HEK293 (cell line): ENCODE measurements around the gene NTN5.

Experiments
- EGR2 ChIP-seq: fragments of 450-650 bp; formaldehyde crosslinking; IDR thresholded peaks from 2 replicates; pipeline ENCODE4 v1.5.1; 2016; ENCODE audit warnings: low read depth, missing biosample characterization, missing genetic modification characterization
- HOXA7 ChIP-seq: sonication (generic); formaldehyde crosslinking; IDR thresholded peaks from 2 replicates; pipeline ENCODE4 v1.8.1; 2022; ENCODE audit warnings: missing genetic modification reagents, borderline replicate concordance
- HOXC10 ChIP-seq: sonication (generic); formaldehyde crosslinking; IDR thresholded peaks from 2 replicates; pipeline ENCODE4 v1.8.1; 2023; ENCODE audit warnings: mild to moderate bottlenecking, missing genetic modification reagents
- KLF1 ChIP-seq: fragments of 450-650 bp; formaldehyde crosslinking; IDR thresholded peaks from 2 replicates; pipeline ENCODE4 v1.5.1; 2016; ENCODE audit warnings: missing biosample characterization, missing genetic modification characterization
- KLF9 ChIP-seq: fragments of 450-650 bp; formaldehyde crosslinking; IDR thresholded peaks from 2 replicates; pipeline ENCODE4 v1.5.1; 2016; ENCODE audit warnings: missing biosample characterization, missing genetic modification characterization, low read depth
- OVOL3 ChIP-seq: fragments of 450-650 bp; formaldehyde crosslinking; IDR thresholded peaks from 2 replicates; pipeline ENCODE4 v1.5.1; 2016; ENCODE audit warnings: missing biosample characterization, missing genetic modification characterization
- PBX3 ChIP-seq: sonication (generic); formaldehyde crosslinking; IDR thresholded peaks from 2 replicates; pipeline ENCODE4 v1.8.1; 2022; ENCODE audit warnings: mild to moderate bottlenecking, moderate library complexity, missing genetic modification reagents
- YY1 ChIP-seq: fragments of 450-650 bp; formaldehyde crosslinking; IDR thresholded peaks from 2 replicates; pipeline ENCODE4 v1.5.1; 2018; ENCODE audit warnings: missing biosample characterization, missing genetic modification characterization
- ZBTB10 ChIP-seq: fragments of 450-650 bp; formaldehyde crosslinking; IDR thresholded peaks from 2 replicates; pipeline ENCODE4 v1.5.1; 2016; ENCODE audit warnings: missing biosample characterization, missing genetic modification characterization
- ZBTB20 ChIP-seq: fragments of 450-650 bp; formaldehyde crosslinking; IDR thresholded peaks from 2 replicates; pipeline ENCODE4 v1.5.1; 2016; ENCODE audit warnings: missing biosample characterization, missing genetic modification characterization
- ZBTB21 ChIP-seq: fragments of 450-650 bp; formaldehyde crosslinking; IDR thresholded peaks from 2 replicates; pipeline ENCODE4 v1.5.1; 2017; ENCODE audit warnings: missing biosample characterization, missing genetic modification characterization
- ZFHX2 ChIP-seq: fragments of 450-650 bp; formaldehyde crosslinking; conservative IDR thresholded peaks from 2 replicates; pipeline ENCODE4 v1.5.1; 2016; ENCODE audit warnings: missing biosample characterization, missing genetic modification characterization
- ZNF138 ChIP-seq: fragments of 450-650 bp; formaldehyde crosslinking; IDR thresholded peaks from 2 replicates; pipeline ENCODE4 v1.5.1; 2016; ENCODE audit warnings: missing biosample characterization, missing genetic modification characterization, borderline replicate concordance
- ZNF2 ChIP-seq: fragments of 450-650 bp; formaldehyde crosslinking; IDR thresholded peaks from 2 replicates; pipeline ENCODE4 v1.5.1; 2016; ENCODE audit warnings: missing biosample characterization, missing genetic modification characterization
- ZNF248 ChIP-seq: fragments of 450-650 bp; formaldehyde crosslinking; IDR thresholded peaks from 2 replicates; pipeline ENCODE4 v1.5.1; 2017; ENCODE audit warnings: missing biosample characterization, missing genetic modification characterization
- ZNF335 ChIP-seq: fragments of 450-650 bp; formaldehyde crosslinking; conservative IDR thresholded peaks from 2 replicates; pipeline ENCODE4 v1.5.1; 2016; ENCODE audit warnings: missing biosample characterization, missing genetic modification characterization
- ZNF366 ChIP-seq: fragments of 450-650 bp; formaldehyde crosslinking; conservative IDR thresholded peaks from 2 replicates; pipeline ENCODE4 v1.5.1; 2016; ENCODE audit warnings: missing biosample characterization, missing genetic modification characterization
- ZNF394 ChIP-seq: fragments of 450-650 bp; formaldehyde crosslinking; IDR thresholded peaks from 2 replicates; pipeline ENCODE4 v1.5.1; 2016; ENCODE audit warnings: missing biosample characterization, missing genetic modification characterization, mild to moderate bottlenecking, moderate library complexity, borderline replicate concordance
- ZNF433 ChIP-seq: fragments of 450-650 bp; formaldehyde crosslinking; IDR thresholded peaks from 2 replicates; pipeline ENCODE4 v1.5.1; 2016; ENCODE audit warnings: missing biosample characterization, missing genetic modification characterization, low read depth
- ZNF449 ChIP-seq: fragments of 450-650 bp; formaldehyde crosslinking; IDR thresholded peaks from 2 replicates; pipeline ENCODE4 v1.5.1; 2017; ENCODE audit warnings: missing biosample characterization, mild to moderate bottlenecking, missing genetic modification characterization, moderate library complexity
- ZNF513 ChIP-seq: fragments of 450-650 bp; IDR thresholded peaks from 2 replicates; pipeline ENCODE4 v1.5.1; 2018; ENCODE audit warnings: missing biosample characterization, missing genetic modification characterization
- ZNF555 ChIP-seq: fragments of 450-650 bp; formaldehyde crosslinking; conservative IDR thresholded peaks from 2 replicates; pipeline ENCODE4 v1.5.1; 2017; ENCODE audit warnings: missing biosample characterization, mild to moderate bottlenecking, missing genetic modification characterization, inconsistent platforms
- ZNF571 ChIP-seq: fragments of 450-650 bp; formaldehyde crosslinking; IDR thresholded peaks from 2 replicates; pipeline ENCODE4 v1.5.0; 2017; ENCODE audit warnings: missing biosample characterization, missing genetic modification characterization
- ZNF600 ChIP-seq: fragments of 450-650 bp; formaldehyde crosslinking; IDR thresholded peaks from 2 replicates; pipeline ENCODE4 v1.5.1; 2016; ENCODE audit warnings: missing biosample characterization, missing genetic modification characterization
- ZNF610 ChIP-seq: fragments of 450-650 bp; formaldehyde crosslinking; IDR thresholded peaks from 2 replicates; pipeline ENCODE4 v1.5.1; 2016; ENCODE audit warnings: missing biosample characterization, missing genetic modification characterization, borderline replicate concordance
- ZNF621 ChIP-seq: fragments of 450-650 bp; formaldehyde crosslinking; IDR thresholded peaks from 2 replicates; pipeline ENCODE4 v1.5.1; 2017; ENCODE audit warnings: missing biosample characterization, missing genetic modification characterization
- ZNF623 ChIP-seq: fragments of 450-650 bp; formaldehyde crosslinking; IDR thresholded peaks from 2 replicates; pipeline ENCODE4 v1.5.1; 2016; ENCODE audit warnings: missing biosample characterization, missing genetic modification characterization
- ZNF624 ChIP-seq: fragments of 450-650 bp; formaldehyde crosslinking; IDR thresholded peaks from 2 replicates; pipeline ENCODE4 v1.5.1; 2017; ENCODE audit warnings: missing biosample characterization, missing genetic modification characterization
- ZNF626 ChIP-seq: fragments of 450-650 bp; sonication (Bioruptor Pico); formaldehyde crosslinking; IDR thresholded peaks from 2 replicates; pipeline ENCODE4 v1.5.1; 2018; ENCODE audit warnings: missing biosample characterization, missing genetic modification characterization, inconsistent platforms
- ZNF654 ChIP-seq: fragments of 450-650 bp; formaldehyde crosslinking; IDR thresholded peaks from 2 replicates; pipeline ENCODE4 v1.5.1; 2016; ENCODE audit warnings: low read depth, missing biosample characterization, missing genetic modification characterization
- ZNF664 ChIP-seq: fragments of 450-650 bp; formaldehyde crosslinking; IDR thresholded peaks from 2 replicates; pipeline ENCODE4 v1.5.1; 2016; ENCODE audit warnings: missing biosample characterization, missing genetic modification characterization
- ZNF792 ChIP-seq: fragments of 450-650 bp; formaldehyde crosslinking; IDR thresholded peaks from 2 replicates; pipeline ENCODE4 v1.5.1; 2016; ENCODE audit warnings: missing biosample characterization, missing genetic modification characterization
- TF ChIP-seq, protein P1 (sequence below): fragments of 450-650 bp; formaldehyde crosslinking; IDR thresholded peaks from 2 replicates; pipeline ENCODE4 v1.5.1; 2017; ENCODE audit warnings: missing biosample characterization, missing genetic modification characterization

The NTN5 gene

DNA sequence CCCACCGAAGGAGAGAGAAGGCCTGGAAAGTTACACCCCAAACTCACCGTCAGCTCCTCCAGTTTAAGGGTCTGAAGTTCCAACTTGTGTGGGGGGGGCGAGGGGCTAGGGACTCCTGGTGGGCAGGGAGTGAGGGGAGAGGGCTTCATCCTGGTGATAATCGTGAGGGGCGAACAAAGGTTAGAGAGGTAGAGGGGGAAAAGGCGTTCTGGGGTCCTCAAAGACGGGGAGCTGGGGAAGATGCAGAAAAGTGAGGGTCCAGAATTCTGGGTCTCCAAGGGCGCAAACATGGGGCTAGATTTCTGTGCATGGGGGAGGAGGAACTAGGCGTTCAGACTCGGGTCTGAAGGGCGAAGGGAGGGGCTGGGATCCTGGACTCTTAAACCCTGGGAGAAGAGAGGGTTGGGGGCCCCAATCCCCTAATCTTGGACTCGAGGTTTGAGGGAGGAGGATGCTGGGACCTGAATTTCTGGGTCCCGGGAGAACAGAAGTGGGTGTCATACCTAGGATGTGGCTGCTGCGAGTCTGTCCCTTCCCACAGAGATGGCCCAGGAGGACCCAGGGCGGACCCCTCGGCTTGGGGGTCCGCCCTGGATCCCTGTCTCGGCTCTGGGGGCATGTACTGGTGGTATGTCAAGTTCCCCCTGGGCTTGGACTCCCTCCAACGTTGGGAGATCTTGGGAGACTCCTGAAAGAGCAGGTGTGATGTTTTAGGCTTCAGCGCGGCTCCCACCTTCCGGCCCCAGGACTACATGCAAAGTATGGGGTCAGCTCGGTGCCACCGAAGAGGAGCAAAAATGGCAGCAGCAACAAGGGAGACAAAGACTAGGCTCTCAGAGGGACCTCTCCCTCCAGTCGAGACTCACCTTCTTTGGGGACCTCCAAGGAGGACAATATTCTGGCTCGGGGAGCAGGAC lies 42.2 kb upstream of the NTN5 start (continued):
- TF ChIP-seq, protein P1, sequence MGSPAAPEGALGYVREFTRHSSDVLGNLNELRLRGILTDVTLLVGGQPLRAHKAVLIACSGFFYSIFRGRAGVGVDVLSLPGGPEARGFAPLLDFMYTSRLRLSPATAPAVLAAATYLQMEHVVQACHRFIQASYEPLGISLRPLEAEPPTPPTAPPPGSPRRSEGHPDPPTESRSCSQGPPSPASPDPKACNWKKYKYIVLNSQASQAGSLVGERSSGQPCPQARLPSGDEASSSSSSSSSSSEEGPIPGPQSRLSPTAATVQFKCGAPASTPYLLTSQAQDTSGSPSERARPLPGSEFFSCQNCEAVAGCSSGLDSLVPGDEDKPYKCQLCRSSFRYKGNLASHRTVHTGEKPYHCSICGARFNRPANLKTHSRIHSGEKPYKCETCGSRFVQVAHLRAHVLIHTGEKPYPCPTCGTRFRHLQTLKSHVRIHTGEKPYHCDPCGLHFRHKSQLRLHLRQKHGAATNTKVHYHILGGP (tag by site-specific recombination) = no peak
- TF ChIP-seq ZNF623 (tag by site-specific recombination) = 0 out of 2 replicates have a peak, but pooled peaks have one; percentile 12
- TF ChIP-seq ZNF366 = 0 out of 2 replicates have a peak, but pooled peaks have one; percentile 12
- no peak for TF ChIP-seq ZNF600 (tag by site-specific recombination)
- TF ChIP-seq ZNF433 (tag by site-specific recombination) = no peak
- TF ChIP-seq ZFHX2 (tag by site-specific recombination) = peak; percentile 14; the same call in 1 of the 2 replicates
- no peak for TF ChIP-seq ZNF513 (tag by site-specific recombination)
- TF ChIP-seq ZNF621 (tag by site-specific recombination) = no peak
- TF ChIP-seq ZBTB10 (tag by site-specific recombination) = peak; percentile 71; the same call in 1 of the 2 replicates
- peak; percentile 19; the same call in 1 of the 2 replicates for TF ChIP-seq ZBTB20 (tag by site-specific recombination)
- TF ChIP-seq ZNF2 = no peak
- peak; percentile 29; the same call in 1 of the 2 replicates for TF ChIP-seq ZNF394 (tag by site-specific recombination)
- no peak for TF ChIP-seq HOXA7 (CRISPR knock-in tag)
- no peak for TF ChIP-seq OVOL3 (tag by site-specific recombination)
- no peak for TF ChIP-seq YY1 (tag by site-specific recombination)
- no peak for TF ChIP-seq ZNF248 (tag by site-specific recombination)
- no peak for TF ChIP-seq ZNF555 (tag by site-specific recombination)
- no peak for TF ChIP-seq ZNF654 (tag by site-specific recombination)
- 0 out of 2 replicates have a peak, but pooled peaks have one; percentile 9 for TF ChIP-seq KLF9
- peak; percentile 17 for TF ChIP-seq ZNF335 (tag by site-specific recombination)
- no peak for TF ChIP-seq ZNF610
- no peak for TF ChIP-seq ZNF664 (tag by site-specific recombination)
- TF ChIP-seq PBX3 (CRISPR knock-in tag) = no peak
- no peak for TF ChIP-seq KLF1 (tag by site-specific recombination)
- TF ChIP-seq ZNF626 = no peak
- TF ChIP-seq ZBTB21 = no peak
- TF ChIP-seq EGR2 (tag by site-specific recombination) = no peak
- no peak for TF ChIP-seq ZNF792 (tag by site-specific recombination)
- TF ChIP-seq ZNF571 = no peak
- no peak for TF ChIP-seq HOXC10 (CRISPR knock-in tag)
- 0 out of 2 replicates have a peak, but pooled peaks have one; percentile 16 for TF ChIP-seq ZNF138
- no peak for TF ChIP-seq ZNF449
- no peak for TF ChIP-seq ZNF624 (tag by site-specific recombination)
